ENCODE measurements around the gene MPHOSPH9. TPM values are rescaled to one million over a fixed set of nuclear protein-coding genes. Genes with fewer than 3 reads are reported as not detected.

Gene MPHOSPH9
- total and polyA plus RNA-seq, 4 donors = 20.5 to 79.2 (median 43.9) TPM

DNA sequence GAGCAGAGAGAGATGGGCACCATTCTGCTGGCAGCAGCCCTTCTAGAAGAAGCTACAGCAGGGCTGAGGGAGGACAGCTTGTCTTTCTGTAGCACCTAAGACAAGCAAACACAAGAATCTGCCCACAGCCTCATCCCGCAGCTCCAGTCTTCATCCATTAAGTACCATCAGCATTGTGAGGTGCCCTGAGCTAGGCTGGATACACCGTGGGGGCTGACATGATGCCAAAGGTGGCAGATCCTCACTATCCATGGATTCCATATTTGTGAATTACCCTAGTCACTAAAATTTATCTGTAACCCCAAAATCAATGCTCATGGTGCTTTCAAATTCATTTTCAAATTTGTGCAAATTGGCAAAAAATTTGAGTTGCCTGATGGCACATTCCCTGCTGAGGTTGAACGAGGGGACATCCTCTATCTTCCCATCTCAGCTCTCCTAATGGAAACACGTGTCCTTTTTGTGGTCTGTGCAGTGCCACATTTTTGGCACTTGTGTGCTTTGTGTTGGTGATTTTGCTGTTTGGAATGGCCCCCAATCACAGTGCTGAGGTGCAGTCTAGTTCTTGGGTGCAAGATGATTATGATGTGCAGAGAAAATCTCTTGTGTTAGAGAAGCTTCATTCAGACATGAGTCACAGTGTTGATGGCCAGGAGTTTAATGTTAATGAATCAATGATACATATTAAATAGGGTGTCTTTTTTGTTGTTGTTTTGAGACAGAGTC is 89.0 kb downstream of the MPHOSPH9 start:
- Histone ChIP-seq H3K9me3 (ENCODE audit: control insufficient read depth, insufficient read depth, low read length) (no peaks in the 10 kb centered on the region), H3K36me3 (ENCODE audit: control insufficient read depth, insufficient read depth, low read length) (no peaks in the 10 kb centered on the region), H3K27ac (ENCODE audit: low read depth, low read length) (no peak overlapping the region), H3K4me3 (ENCODE audit: low read depth, low read length) (no peak overlapping the region), H3K4me1 (ENCODE audit: control insufficient read depth, insufficient read depth, low read length) (peaks cover 28% of the 10 kb centered on the region), H3K27me3 (ENCODE audit: control insufficient read depth, insufficient read depth, low read length) (no peaks in the 10 kb centered on the region)
- no peak for DNase-seq (ENCODE audit: low read depth in 4 of 6, low spot score in 6 of 6)
- 94% methylated on average over 4 of the region's 4 CpGs for WGBS (ENCODE audit: insufficient coverage)

DNA sequence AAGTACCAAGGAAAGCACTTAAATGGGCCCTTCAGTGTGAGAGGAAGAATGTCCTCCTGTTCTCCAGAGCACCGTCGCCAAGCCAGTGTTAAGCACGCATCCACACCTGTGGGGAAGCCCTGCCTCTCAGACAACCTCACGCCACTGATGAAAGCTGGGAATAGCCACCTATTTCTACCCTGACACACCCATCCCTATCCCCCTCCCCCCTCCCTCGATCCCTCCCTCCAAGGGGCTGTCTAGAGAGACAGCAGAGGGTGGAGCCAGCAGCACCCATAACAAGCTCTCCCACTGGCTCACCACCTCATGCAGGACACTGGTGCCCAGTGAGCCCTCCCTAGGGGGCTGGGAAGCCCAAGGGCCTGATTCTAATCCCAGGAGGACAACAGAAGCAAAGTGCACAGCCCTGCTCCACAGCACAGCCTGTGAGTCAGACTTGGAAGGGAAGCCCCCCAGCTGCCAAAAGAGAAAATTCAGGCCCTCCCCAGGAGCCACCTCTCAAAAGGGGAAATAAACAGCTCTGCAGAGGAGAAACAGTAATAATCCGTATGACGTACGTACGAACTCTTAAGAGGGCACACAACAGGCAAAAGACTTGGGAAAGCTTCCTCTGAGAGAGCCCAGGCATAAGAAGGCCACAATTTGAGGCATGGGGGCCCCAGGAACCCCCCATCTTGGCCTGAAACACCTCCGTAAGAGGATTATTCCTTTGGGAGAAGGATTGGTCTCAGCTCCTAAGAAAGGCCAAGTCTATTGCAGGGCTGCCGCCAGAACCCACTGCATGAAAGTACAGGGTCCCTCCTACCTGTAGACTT is 89.8 kb downstream of the MPHOSPH9 start:
- H3K27ac ChIP-seq (ENCODE audit: low read depth, low read length) = no peak overlapping the region
- 66% methylated on average over 10 of the region's 11 CpGs for whole genome bisulfite sequencing (ENCODE audit: insufficient coverage)
- H3K9me3 ChIP-seq (ENCODE audit: control insufficient read depth, insufficient read depth, low read length) = no peaks in the 10 kb centered on the region
- H3K27me3 ChIP-seq (ENCODE audit: control insufficient read depth, insufficient read depth, low read length) = no peaks in the 10 kb centered on the region
- peaks cover 25% of the 10 kb centered on the region for H3K4me1 ChIP-seq (ENCODE audit: control insufficient read depth, insufficient read depth, low read length)
- H3K36me3 ChIP-seq (ENCODE audit: control insufficient read depth, insufficient read depth, low read length) = no peaks in the 10 kb centered on the region
- H3K4me3 ChIP-seq (ENCODE audit: low read depth, low read length) = no peak overlapping the region
- DNase-seq (ENCODE audit: low read depth in 4 of 6, low spot score in 6 of 6) = no peak

DNA sequence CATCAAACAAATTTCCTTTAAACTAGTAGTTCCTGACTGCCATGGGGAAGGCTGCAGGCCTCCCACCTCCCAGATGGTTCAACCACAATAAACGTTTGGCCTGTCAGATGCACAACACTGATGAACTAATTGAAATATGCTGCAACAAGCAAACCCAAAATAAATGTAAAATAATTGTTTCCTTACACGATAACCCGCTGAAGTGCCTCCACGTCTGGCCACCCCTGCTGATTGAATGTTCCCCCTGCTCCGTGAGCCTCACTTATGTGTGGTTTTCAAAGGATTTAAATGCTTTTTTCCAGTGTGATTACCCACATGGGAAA is 90.5 kb downstream of the MPHOSPH9 start:
- H3K9me3 ChIP-seq (ENCODE audit: control insufficient read depth, insufficient read depth, low read length) = no peaks in the 10 kb centered on the region
- WGBS (ENCODE audit: insufficient coverage) = no CpG with 5 or more reads among the region's 5 CpGs
- peaks cover 25% of the 10 kb centered on the region for H3K4me1 ChIP-seq (ENCODE audit: control insufficient read depth, insufficient read depth, low read length)
- no peak overlapping the region for H3K4me3 ChIP-seq (ENCODE audit: low read depth, low read length)
- H3K27me3 ChIP-seq (ENCODE audit: control insufficient read depth, insufficient read depth, low read length) = no peaks in the 10 kb centered on the region
- DNase-seq (ENCODE audit: low read depth in 4 of 6, low spot score in 6 of 6) = no peak
- no peaks in the 10 kb centered on the region for H3K36me3 ChIP-seq (ENCODE audit: control insufficient read depth, insufficient read depth, low read length)
- no peak overlapping the region for H3K27ac ChIP-seq (ENCODE audit: low read depth, low read length)

DNA sequence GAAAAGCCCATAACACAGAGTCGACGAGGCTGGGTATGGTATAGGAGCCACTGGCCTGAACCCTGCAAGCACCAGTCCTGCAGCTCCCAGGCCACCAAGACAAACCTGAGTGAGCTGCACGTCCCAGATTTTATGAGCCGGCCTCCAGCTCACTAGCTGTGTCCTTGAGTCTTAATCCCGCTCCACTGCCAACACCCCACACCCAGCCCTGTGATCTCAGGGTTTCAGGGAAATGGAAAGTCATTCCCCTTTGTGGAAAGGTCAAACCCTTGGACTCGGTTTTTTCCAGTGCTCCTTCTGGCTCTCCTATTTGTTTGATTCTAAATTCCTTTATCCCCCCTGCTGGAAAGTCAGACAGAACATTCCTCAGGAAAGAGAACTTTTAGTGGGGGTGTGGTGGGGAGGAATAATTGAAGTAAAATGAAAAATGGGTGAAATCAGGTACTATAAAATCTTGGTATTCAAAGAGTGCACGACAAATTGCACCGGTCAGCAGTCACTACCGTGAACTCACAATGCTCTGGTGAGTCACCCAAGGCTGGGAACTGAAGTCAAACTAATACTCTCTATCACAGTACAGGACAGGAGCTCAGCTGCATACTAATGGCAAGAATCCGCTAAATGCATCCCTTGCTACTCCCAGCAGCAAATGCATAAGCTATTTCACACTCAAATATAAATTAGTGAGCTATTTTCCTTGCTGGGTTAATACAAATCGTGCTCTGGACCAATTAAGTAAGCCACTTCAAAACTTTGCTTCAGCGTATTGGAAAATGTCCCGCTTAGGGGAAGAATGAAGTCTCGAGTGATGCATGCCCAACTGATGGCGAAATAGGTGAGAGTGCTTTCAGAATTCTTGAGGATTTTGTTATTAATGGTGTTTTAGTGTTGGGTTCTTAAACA is 91.1 kb downstream of the MPHOSPH9 start:
- 28% methylated on average over 8 of the region's 15 CpGs for WGBS (ENCODE audit: insufficient coverage)
- peaks cover 25% of the 10 kb centered on the region for H3K4me1 ChIP-seq (ENCODE audit: control insufficient read depth, insufficient read depth, low read length)
- no peaks in the 10 kb centered on the region for H3K9me3 ChIP-seq (ENCODE audit: control insufficient read depth, insufficient read depth, low read length)
- peak in 2 of 6 donors; percentile 51 to 82 for DNase-seq (ENCODE audit: low read depth in 4 of 6, low spot score in 6 of 6)
- H3K4me3 ChIP-seq (ENCODE audit: low read depth, low read length) = no peak overlapping the region
- peak overlapping the region; percentile 26 for H3K27ac ChIP-seq (ENCODE audit: low read depth, low read length)
- no peaks in the 10 kb centered on the region for H3K27me3 ChIP-seq (ENCODE audit: control insufficient read depth, insufficient read depth, low read length)
- no peaks in the 10 kb centered on the region for H3K36me3 ChIP-seq (ENCODE audit: control insufficient read depth, insufficient read depth, low read length)

DNA sequence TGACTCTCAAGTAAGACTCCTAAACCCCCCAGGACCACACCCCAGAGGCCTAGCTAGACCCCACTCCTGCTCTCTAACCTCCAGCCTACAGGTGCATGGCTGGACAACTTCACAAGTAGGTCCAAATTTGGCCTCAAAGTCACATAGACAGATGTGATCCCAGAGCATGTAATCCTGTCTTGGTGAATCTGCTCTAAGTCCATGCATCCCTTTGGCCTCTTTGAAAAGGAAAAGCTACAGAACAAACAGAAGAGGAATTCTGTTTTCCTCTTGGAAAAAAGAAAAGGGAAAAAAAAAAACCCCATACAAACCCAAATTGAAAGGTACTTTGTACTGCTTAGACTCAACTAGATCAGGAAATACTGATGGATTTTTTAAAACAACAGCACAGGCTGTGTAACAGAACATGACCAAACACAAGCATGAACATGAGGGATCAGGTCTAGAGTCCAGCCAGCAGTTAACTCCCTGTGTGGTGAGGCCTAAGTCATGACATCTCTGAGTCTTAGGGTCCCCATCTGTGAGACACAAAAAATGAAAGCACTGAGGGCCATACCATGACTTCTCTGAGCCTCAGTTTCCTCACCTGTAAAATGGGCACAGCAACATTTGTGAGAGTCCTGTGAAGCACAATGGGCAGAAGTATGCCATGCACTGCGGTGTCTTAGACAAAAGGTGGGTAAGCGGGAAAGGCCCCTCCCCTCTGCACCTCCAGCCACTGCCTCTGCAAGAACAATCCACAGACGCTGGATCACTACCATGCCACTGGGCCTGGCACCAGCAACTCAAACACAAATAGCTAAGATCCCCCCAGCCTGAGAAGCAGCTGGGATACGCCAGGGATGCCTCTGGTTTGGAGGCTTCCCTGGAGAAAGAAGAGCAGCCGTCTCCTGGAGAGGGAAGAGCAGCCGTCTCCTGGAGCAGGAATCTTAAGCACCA is 92.0 kb downstream of the MPHOSPH9 start:
- Histone ChIP-seq H3K27ac (ENCODE audit: low read depth, low read length) (peak overlapping the region; percentile 26), H3K4me3 (ENCODE audit: low read depth, low read length) (no peak overlapping the region), H3K36me3 (ENCODE audit: control insufficient read depth, insufficient read depth, low read length) (no peaks in the 10 kb centered on the region), H3K27me3 (ENCODE audit: control insufficient read depth, insufficient read depth, low read length) (no peaks in the 10 kb centered on the region), H3K9me3 (ENCODE audit: control insufficient read depth, insufficient read depth, low read length) (no peaks in the 10 kb centered on the region), H3K4me1 (ENCODE audit: control insufficient read depth, insufficient read depth, low read length) (peaks cover 25% of the 10 kb centered on the region)
- 65% methylated on average over 5 of the region's 6 CpGs for WGBS (ENCODE audit: insufficient coverage)
- no peak for DNase-seq (ENCODE audit: low read depth in 4 of 6, low spot score in 6 of 6)

DNA sequence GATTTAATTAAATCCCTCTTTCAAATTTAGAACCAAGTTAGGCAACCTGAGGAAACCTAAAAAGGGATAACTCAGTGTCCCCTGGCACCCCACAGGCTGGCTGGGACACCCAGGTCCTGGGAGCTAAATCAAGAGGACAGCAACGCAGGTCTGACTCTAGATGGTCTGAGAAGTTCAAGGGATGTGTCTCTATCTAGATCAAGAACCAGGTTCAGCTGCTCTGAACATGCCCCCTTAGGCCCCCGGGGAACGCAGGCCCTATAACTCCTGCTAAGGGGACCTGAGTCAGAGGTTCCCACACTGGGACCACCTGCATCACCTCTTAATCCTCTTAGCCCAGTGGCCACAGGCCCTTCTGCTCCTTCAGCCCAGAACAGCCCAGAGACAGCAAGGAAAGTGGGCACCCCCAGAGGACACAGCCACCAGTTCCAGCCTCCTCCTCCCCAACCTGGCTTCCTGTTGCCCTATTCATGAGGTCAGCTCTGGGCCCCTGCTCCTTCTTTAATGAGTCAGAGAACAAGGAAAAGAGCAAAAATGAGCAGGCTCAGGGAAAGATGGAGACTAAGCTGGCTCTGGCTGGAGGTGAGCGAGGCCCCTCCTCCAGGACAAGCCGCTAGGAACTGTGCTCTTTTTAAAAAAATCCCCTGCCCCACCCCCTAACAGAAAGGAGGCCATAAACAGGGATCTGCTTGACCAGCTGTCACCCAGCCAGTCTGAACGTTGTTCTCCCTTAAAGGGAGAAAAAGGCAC is 92.8 kb downstream of the MPHOSPH9 start:
- peak overlapping the region; percentile 40 for H3K27ac ChIP-seq (ENCODE audit: low read depth, low read length)
- 66% methylated on average over 5 of the region's 6 CpGs for WGBS (ENCODE audit: insufficient coverage)
- H3K9me3 ChIP-seq (ENCODE audit: control insufficient read depth, insufficient read depth, low read length) = no peaks in the 10 kb centered on the region
- peaks cover 25% of the 10 kb centered on the region for H3K4me1 ChIP-seq (ENCODE audit: control insufficient read depth, insufficient read depth, low read length)
- H3K4me3 ChIP-seq (ENCODE audit: low read depth, low read length) = no peak overlapping the region
- H3K36me3 ChIP-seq (ENCODE audit: control insufficient read depth, insufficient read depth, low read length) = no peaks in the 10 kb centered on the region
- no peaks in the 10 kb centered on the region for H3K27me3 ChIP-seq (ENCODE audit: control insufficient read depth, insufficient read depth, low read length)
- DNase-seq (ENCODE audit: low read depth in 4 of 6, low spot score in 6 of 6) = no peak

DNA sequence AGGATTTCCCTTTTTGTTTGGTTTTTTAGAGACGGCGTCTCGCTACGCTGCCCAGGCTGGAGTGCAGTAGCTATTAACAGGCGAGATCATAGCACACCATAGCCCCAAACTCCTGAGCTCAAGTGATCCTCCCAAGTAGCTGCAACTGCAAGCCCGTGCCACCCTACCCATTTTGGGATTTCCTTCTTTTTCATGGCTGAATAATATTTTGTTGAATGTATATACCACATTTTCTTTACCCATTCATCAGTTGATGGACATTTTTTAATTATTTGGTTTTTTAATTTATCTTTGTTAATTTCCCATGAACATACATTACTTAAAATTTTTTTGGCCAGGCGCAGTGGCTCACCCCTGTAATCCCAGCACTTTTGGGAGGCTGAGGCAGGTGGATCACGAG is 97.3 kb downstream of the MPHOSPH9 start:
- Histone ChIP-seq H3K27ac (ENCODE audit: low read depth, low read length) (no peak overlapping the region), H3K27me3 (ENCODE audit: control insufficient read depth, insufficient read depth, low read length) (no peaks in the 10 kb centered on the region), H3K4me1 (ENCODE audit: control insufficient read depth, insufficient read depth, low read length) (peaks cover 18% of the 10 kb centered on the region), H3K4me3 (ENCODE audit: low read depth, low read length) (no peak overlapping the region), H3K9me3 (ENCODE audit: control insufficient read depth, insufficient read depth, low read length) (no peaks in the 10 kb centered on the region), H3K36me3 (ENCODE audit: control insufficient read depth, insufficient read depth, low read length) (no peaks in the 10 kb centered on the region)
- 67% methylated on average over 3 of the region's 8 CpGs for WGBS (ENCODE audit: insufficient coverage)
- DNase-seq (ENCODE audit: low read depth in 4 of 6, low spot score in 6 of 6) = no peak

DNA sequence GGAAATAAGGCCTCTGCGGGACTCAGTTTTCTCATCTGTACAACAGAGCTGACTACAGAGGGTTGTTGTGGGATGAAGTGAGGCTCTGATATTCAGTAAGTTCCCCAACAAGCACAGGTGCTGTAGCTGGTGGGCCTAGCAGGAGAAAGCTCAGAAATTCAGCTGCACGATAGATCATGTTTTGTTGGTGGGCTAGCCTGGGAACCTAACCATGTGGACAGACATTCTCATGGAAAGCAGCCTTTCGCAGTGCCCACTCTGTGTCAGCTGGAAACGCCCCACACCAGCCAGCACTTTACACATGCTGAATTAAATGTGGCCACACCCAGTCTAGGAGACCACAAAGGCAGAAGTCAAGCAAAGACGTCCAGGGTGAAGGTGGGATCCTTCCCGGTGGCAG is 98.1 kb downstream of the MPHOSPH9 start:
- H3K27ac ChIP-seq (ENCODE audit: low read depth, low read length) = no peak overlapping the region
- H3K9me3 ChIP-seq (ENCODE audit: control insufficient read depth, insufficient read depth, low read length) = no peaks in the 10 kb centered on the region
- H3K27me3 ChIP-seq (ENCODE audit: control insufficient read depth, insufficient read depth, low read length) = no peaks in the 10 kb centered on the region
- WGBS (ENCODE audit: insufficient coverage) = 94% methylated on average over 3 of the region's 6 CpGs
- peaks cover 9% of the 10 kb centered on the region for H3K4me1 ChIP-seq (ENCODE audit: control insufficient read depth, insufficient read depth, low read length)
- no peak overlapping the region for H3K4me3 ChIP-seq (ENCODE audit: low read depth, low read length)
- DNase-seq (ENCODE audit: low read depth in 4 of 6, low spot score in 6 of 6) = no peak
- no peaks in the 10 kb centered on the region for H3K36me3 ChIP-seq (ENCODE audit: control insufficient read depth, insufficient read depth, low read length)

All from spinal cord (tissue), 10 donors.